Activated CD8-positive, alpha-beta memory T cell treated with anti-CD3 and anti-CD28 coated beads, Interleukin-2, amount 50 U/mL, for 24 hours (primary cell): ENCODE results near the gene TNNC1.

Source experiments
- DNase-seq: peaks from one replicate; pipeline ENCODE4 v3.0.0-alpha.2; 2020; ENCODE audit errors: extremely low read depth

The TNNC1 gene

DNA sequence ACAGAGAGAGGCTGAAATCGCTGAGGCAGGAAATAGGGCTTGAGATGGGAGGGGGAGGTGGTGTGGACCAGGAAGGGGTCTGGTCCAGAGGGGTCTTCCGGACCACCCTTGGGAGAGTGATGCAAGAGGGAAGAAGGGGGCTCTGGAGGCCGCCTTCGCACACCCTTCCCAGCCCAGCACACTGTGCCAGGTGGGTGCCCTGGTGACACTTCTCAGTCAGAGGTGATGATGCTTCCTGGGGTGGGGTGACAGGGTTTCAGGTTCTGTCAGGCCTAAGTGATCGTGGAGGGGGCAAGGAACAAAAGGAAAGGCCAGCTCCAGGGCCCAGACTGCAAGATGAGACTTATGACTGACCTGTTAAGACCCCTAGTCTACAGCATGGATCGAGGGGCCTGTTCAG, 21.6 kb downstream of the TNNC1 start:
- DNase-seq: no peak

DNA sequence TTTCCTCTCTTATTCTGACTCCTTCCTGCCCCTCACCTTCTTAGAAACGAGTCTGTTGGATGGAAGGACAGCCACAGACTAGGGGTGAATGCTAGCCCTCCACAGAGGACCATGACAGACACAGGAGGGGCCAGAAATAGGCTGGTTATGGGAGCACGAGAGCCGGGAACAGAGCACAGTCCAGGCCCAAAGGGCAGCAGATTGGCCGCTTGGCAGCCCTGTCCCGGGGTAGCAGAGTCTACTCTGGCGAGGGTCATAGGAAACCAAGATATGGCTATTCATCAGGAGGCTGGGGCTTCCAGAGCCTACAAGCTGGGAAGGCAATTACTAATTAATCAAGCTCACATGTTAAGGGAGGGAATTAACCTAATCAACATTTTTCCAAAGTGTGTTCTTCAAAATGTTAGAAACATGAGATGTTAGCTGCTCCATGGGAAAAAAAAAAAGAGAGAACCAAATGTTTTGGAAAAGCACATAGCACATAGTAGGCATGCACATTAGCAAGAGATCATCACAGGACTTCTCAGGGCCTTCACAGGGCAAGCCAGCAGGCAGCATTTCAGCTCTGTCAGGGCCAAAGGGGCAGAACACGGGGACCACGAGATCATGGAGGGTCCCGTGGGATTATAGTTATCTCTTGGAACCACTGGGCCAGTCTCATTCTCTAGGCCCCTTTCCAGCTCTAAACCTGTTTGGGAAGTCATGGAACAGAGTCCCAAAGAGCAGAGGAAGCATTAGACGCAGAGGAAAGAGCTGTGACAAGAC, 22.2 kb downstream of the TNNC1 start:
- DNase-seq: no peak

DNA sequence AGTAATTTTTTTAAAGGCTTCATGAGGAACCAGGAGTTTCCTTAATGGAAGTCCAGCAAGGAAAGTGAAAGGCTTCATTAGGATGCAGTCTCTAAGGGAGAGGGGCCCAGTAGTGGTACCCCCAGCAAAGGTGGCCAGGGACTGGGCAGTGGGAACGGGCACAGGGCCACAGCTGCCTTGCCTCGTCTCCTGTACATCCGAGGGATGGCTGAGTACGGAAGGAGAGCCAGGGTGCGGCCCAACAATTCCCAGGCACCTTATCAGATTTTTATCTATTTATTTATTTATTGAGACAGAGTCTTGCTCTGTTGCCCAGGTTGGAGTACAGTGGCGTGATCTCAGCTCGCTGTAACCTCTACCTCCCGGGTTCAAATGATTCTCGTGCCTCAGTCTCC, 23.4 kb downstream of the TNNC1 start:
- DNase-seq: no peak

DNA sequence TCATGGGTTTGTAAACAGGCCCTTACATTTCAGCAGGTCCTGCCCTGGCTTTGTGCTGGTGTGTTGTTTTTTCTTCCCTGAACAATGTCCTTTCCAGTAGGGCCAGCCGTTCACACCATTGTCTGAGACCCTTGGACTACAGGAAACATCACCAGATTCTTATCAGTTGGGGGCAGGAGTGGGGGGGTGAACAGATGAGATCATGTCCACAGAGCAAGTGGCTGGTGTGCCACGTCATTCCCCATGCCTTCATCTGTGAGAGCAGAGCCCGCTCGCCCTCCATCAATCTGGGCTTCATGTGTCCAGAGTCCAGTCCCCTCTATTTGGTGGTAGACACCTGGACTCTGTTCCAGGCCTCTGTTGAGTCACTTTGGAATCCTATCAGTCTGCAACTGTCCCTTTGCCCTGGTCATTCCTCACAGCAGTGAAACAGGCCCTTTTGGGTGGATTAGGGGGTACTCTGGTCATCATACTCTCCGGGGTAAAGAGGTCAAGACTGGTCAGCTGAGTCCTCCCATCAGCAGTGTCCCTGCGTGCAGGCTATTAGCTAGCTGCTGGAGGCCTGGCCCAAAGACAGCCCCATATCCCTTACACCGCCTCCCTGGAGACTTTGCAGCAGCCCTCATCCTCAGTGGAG, 23.9 kb downstream of the TNNC1 start:
- no peak for DNase-seq

DNA sequence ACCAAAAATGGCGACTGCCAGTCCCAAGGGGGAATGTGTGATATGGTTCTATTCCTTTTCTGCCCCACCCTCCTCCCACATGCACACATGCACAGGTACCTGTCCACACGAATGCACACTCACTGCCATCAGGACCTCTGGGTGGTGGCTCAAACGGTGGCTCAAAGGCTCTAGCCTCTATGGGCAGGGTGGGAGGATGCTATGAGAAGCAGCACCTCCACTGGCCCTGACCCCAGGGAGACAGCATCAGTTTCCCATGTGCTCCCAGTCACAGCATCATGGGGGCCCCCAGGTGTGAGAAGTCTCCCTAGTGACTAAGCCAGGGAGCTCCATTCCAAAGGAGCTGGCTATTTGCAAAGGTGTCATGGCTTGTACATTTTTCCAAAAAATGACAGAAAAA, 24.8 kb downstream of the TNNC1 start:
- no peak for DNase-seq

DNA sequence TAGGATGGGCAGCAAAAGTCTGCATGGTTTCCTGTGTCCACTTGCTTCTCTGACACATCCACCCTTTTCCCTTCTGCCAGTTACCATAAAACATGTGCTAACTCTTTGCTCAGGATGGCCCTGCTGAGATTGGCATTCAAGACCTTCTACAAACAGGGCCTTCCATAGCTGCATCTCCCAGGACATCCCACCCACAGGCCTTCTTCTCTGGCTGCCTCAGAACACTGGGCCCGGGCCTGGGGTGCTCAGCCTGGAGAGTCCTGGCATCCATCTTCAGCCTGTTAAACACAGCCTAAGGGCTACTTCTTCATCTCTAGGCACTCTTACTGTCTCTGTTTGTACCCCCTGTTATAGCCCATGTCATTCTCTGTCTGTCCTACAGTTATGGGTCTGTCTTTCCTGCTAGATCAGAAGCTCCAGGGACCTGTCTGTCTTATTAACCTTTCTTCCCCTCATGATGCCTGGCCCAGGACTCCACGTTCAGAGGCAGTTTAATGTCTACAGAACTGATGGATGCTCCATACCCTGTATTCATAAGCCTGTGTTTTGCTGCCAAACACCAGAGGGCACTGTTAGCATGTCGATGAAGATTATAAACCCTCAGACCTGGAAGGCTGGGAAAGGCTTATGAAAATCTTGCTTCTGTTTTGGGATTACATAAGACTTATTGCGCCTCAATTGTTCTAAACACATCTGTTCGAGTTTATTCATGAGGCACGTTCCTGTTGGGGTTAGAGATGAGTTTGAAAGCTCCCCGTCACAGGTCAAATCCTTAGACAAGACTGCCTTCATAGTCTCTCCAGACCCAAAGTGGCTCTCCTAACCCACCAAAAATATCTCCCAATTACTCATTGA, 25.5 kb downstream of the TNNC1 start:
- DNase-seq: no peak

DNA sequence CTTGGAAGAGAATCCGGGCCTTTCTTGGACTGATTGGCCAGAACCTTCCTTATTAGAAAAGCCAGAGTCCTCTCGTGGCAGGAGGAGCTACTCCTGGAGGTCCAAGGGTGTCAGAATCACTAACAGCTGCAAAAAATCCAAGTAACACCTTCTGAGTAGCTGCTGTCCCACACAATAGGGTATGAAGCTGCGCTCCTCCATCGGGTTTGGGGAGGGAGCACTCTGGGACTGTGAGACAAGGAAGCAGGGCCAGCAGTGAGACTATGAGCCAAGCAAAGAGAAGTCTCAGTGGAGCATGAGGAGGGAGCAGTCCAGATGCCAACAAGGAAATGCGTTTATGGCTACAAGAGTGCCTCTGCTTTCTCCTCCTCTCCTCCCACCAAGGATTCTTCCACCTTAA, 30.7 kb downstream of the TNNC1 start:
- no peak for DNase-seq

DNA sequence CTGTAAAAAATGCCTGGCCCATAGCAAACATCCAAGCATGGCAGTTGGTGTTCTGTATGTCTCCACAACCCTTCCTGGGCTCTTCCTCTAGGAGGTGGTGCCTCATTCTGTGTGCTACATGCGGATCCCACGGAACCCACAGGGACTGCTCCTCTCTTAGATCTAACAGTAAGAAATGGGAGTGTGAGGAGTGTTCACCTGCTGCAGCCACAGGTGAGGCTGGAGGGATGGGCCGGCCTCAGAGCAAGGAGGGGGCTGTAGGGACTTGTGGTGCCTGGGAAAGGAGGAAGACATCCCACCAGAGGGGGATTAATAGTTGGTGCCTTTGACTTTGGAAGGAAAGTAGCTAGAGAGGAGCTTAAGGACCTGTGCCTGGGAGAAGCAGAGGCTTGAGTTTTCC, 31.2 kb downstream of the TNNC1 start:
- DNase-seq: no peak

DNA sequence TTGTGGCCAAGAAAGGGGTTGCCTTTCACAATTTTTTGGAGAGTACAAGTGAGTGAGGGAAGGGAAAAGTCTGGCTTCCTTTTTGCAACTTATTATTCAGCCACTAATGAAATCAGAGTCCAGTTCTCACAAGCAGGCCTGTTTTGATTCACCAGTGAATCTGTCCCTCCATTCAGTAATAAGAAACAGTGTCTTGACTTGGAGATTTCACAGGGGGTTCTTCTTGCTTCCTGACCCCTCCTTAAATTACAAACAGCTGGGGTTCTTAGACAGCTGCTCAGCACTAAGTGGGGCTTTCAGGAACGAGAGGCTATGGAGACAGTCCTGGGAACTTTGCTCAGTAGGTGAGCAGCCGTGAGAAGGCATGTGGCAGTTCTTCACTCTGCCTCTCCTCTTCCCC, 33.5 kb downstream of the TNNC1 start:
- no peak for DNase-seq

DNA sequence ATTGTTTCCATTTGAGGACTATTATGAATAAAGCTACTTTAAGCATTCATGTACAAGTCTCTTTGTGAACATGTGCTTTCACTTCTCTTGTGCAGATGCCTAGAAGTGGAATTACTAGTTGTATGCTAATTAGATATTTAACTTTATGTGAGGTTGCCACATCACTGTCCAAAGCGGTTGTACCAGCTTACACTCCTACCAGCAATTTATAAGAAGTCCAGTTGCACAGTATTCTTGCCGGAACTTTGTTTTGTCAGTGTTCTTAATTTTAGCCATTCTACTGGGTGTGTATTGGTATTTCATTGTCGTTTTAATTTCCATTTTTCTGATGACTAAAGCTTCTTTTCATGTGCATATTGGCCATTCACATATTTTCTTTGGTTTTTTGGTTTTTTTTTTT, 38.0 kb downstream of the TNNC1 start:
- DNase-seq: no peak

DNA sequence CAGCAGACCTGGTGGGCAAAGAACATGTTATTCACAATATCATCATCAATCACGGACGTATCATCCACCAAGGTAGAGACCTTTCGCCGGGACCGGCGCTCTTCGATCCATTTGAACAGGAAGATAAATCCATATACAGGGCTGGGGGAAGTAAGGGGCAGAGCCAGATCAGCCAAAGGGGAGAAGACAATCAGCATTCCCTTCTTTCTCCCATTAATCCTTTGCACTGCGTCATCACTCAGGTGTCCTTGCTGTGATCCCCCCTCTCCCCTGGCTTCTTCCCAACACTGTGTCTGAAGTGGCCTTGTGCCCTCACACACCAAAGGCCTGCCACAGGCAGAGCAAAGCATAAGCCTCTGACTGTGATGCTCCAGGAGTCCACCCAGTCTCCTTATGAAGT, 45.4 kb downstream of the TNNC1 start:
- DNase-seq: no peak

DNA sequence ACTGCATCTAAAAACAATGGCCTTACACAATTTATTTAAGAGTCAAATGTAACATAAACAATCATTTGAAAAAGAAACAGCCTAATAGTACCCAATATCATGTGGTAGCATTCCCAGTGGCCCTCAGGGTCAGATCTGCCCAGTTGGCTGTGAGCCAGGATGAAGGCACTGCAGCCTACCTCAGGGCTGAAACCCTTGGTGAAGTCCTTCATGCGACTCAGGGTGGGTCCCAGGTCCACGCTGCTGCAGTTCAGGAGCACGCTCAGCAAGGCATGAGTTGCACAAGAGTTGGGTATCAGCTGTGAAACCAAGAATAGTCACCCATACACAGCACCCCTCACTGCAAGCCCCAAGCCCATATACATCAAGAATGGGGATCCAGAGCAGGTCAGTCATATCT, 46.1 kb downstream of the TNNC1 start:
- no peak for DNase-seq

DNA sequence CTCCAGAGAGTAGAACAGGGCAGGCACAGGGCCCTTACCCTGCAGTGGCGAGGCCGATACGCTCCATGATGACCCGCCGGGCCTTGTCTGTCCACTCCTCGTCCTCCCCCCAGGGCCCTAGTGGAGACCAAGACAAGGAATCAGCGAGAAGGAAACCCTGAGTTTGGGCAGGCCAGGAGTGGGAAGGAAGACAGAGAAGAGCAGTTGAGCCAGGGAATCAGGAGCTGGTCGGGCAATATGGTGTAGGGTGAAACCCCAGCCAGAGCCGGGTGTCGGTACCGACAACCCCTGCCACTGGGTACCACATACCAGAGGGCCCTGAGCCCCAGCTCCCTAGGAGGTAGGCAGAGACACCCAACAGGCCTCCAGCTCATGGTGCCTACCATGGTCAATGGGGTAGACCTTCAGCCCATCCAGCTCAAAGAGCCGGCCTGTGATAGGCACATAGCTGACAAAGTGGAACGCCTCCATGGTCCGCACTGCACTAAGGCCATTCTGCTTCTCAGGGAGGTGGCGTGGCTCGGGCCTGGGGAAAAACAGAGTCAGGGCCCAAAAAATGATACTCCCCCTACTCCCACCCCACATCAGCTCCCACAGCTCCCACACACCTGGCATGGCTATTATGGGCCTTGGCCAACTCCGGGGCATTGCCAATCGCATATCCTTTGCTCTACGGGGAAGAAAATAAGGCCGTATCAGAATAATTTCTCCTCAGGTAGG, 46.9 kb downstream of the TNNC1 start:
- DNase-seq: no peak

DNA sequence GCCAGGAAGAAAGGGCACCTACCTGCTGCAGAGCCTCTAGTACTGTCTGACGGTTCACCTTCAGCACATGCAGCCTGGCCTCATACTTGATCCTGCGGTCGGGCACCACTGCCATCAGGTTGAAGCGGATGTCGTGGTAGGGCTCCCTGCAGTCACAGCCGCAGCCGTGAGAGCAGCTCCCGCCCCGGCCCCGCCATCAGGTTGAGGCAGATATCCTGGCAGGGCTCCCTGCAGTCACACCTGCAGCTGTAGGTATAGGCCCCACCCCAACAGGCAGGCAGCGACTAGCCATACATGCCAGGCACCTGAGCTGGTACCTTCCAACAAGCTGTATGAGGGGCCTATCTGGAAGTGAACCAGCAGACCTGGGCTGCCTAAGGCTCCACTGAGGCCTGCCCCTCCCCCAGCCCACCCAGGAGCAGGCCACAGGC, 47.6 kb downstream of the TNNC1 start:
- no peak for DNase-seq

DNA sequence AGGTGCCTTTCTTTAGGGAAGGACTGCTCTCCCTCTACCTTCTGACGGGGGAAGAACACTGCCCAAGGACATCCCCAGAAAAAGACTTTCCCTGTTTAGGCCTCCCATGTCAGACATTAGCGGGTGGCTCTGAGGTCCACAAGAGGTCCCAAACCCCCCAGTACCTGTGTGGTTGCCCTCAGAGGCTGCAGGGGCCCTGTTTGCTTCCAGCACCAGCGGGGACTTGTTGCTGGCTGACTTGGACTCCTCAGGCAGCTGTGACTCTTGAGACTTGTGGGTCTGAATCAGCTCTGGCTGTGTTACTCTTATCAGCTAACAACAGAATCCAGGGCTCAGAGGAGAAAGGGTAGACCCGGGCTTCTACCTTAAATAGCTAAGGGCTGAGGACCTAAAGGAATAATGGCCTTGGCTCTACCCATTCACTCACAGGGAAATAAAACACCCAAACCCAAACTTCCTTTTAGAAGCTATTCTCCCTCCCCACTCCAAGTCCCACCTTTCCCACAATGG, 48.2 kb downstream of the TNNC1 start:
- DNase-seq: no peak

DNA sequence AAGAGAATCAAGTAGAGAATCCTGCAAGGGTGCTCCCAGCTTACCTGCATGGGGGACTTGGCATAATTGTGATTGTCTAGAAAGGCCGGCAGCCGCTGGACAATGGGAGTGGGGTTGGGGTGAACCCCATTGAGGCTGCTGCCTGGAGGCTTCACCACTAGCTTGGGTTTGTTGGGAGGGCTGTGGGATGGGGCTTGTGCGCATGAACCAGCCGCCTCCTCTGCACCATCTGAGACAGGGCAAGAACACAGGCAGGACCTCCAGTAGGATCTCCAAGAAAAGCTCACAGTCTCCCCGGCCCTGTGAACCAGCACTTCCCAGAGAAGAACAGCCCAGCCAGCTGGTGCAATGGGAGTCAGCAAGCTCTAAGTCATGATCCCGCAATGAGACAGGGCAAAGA, 48.8 kb downstream of the TNNC1 start:
- DNase-seq: no peak

DNA sequence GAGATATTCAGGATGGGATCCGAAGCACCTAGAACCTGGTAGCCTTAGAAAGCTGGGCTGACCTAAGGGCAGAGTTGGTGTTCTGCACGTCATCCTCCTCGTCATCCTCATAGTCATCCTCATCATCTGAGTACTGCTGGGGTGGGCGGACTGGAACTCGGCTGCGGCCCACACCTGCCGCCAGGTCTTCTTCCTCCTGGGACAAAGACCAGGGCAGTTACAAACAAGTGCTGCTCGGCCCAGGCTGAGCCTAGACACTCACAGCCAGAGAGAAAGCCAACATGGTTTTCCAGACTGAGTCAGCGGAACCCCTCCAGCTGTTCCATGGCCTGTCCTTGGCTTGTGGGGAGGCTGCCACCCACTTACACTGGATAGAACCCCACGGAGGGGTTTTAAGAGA, 49.5 kb downstream of the TNNC1 start:
- DNase-seq: no peak

DNA sequence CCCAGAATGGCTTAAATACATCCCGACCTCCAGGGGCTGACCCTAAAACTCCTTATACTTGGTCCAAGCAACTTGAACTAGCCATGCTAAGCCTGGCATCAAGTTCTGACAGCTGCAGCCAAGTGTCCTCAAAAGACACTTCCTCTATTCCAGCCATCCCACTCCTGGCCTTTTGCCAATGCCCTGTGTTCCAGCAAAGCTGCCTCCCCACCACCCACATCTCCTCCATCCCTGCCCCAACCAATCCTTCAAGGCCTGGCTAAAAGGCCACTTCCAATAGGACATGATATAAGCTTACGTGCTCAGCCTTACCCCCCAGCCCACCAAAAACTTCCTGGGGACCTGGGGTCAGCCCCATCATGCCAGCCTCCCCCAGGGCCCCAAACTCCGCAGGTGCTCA, 49.9 kb downstream of the TNNC1 start:
- DNase-seq: no peak

DNA sequence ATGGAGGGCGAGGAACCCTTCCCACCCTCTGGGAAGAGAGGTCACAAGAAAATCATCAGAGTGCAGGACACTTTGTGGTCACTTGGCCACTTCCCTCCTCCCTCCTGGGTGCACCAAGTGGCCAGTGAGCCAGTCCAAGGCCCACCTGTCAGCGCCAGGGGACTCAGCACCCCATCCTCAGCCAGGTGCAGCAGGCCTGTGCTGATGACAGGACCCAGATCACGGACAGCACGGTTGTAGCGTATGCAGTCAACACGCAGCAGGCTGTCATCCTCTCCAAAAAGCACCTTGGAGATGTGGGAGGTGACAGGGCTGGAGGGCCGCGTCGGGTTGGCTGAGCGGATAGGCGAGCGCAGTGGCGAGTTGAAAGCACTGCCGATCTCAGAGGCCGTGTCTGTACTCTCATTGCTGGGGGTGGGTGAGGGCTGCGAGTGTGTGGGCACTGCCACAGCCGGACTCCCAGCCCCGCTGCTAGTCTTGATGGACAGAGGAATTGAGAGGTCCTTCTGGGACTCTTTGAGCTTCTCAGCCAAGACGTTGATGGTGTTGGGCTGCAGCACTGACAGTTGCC, 50.5 kb downstream of the TNNC1 start:
- no peak for DNase-seq

DNA sequence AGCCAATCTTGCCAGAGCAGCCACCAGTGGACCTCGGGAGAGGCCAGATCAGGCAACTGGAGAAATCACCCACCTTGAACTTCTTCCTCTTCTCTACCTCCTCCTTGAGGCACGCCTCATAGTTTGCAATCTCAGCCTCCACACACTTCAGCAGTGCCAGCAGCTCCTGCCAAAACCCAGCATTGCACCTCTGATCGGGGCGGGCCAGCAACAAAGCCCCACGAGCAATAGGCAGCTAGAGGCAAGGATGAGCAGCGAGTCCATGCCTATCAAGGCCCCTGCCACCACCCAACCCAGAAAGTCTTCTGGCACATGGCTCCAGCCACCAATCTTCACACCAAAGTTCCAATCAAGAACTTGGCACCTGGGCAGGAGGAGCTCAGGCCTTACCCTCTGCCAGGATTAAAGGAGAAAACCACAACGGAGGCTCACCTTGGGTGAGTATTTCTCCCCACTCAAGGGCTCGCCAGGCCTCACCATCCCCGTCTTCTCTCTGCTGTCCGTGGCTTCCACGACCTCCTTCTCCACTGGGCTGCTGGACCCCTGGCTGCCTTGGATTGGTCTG, 51.1 kb downstream of the TNNC1 start:
- DNase-seq: no peak

DNA sequence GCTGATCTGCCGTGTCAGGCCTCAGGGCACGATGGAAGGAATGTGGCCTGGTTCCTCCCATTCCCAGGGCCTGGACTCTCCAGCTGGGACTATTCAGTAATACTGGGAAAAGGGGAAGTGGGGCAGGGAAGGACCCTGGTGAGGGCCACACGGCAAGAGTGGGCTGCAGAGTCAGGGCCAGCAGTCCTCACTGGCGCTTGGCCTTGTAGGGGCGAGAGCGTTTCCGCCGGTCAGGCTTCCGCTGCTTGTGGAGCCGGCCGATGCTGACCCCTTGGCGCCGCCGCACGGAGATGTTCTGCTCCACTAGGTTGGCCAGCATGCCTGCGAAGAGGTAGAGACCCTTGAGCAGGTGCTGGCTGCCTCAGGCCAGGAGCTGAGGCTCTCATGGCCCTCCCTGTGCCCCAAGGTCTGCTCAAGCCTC, 51.7 kb downstream of the TNNC1 start:
- no peak for DNase-seq
